Naive thymus-derived CD8-positive, alpha-beta T cell (primary cell): Measurements from ENCODE around the gene LRP2. TPM values are rescaled to one million over a fixed set of nuclear protein-coding genes. Genes with fewer than 3 reads are reported as not detected.
"Not testable (repeated sequence)": the region's sequence is repeated elsewhere in the genome, so short reads cannot be mapped to it uniquely, and the experiment has no call there.

Source experiments
- ATAC-seq, 2 donors: fragments of 150-1000 bp; cut with Tn5 transposase in 1 of 2; sonication (Bioruptor Pico), chemical (Tn5 transposase) in 1 of 2; 1 replicate in 1 of 2; 2 replicates in 1 of 2; pipeline ENCODE4 v1.10.0; 2021; ENCODE audit warnings: mild to moderate bottlenecking in 2 of 2, moderate library complexity in 2 of 2
- POLR2A ChIA-PET: fragments of 350-600 bp; sonication (Branson Sonifier 250); formaldehyde crosslinking; loops from one replicate; lab custom pipeline; 2021; ENCODE audit warnings: antibody characterized with exemption; lab: Charles Lee
- DNase-seq, 10 donors: peaks; one replicate each; pipeline versions ENCODE4 v3.0.0 to v3.0.0-alpha.2; 2020 to 2022
- H3K27ac Mint-ChIP-seq, 10 donors: one replicate each; pipeline ENCODE4 v1.8.0; 2020 to 2022; ENCODE audit warnings: mild to moderate bottlenecking in 10 of 10, mixed read lengths in 10 of 10, moderate library complexity in 4 of 10, inconsistent platforms in 1 of 10
- H3K27me3 Mint-ChIP-seq, 5 donors: one replicate each; pipeline ENCODE4 v1.8.0; 2021 to 2022; ENCODE audit warnings: mixed read lengths in 5 of 5
- H3K36me3 Mint-ChIP-seq, 3 donors: one replicate each; pipeline ENCODE4 v1.8.0; 2020 to 2022; ENCODE audit warnings: mixed read lengths in 3 of 3, mild to moderate bottlenecking in 2 of 3, inconsistent platforms in 1 of 3
- H3K4me1 Mint-ChIP-seq, 4 donors: one replicate each; pipeline ENCODE4 v1.8.0; 2021 to 2022; ENCODE audit warnings: mixed read lengths in 4 of 4
- H3K4me3 Mint-ChIP-seq, 10 donors: one replicate each; pipeline ENCODE4 v1.8.0; 2020 to 2022; ENCODE audit warnings: mild to moderate bottlenecking in 10 of 10, mixed read lengths in 10 of 10, moderate library complexity in 6 of 10, inconsistent platforms in 1 of 10
- H3K9me3 Mint-ChIP-seq, 9 donors: one replicate each; pipeline ENCODE4 v1.8.0; 2020 to 2022; ENCODE audit warnings: mixed read lengths in 9 of 9, mild to moderate bottlenecking in 3 of 9, inconsistent platforms in 1 of 9, moderate library complexity in 1 of 9
- polyA plus RNA-seq, 3 donors: library from polyadenylated mRNA; unstranded; fragments of 300-500 nt; fragmentation: Illumina TruSeq; gene quantifications; one replicate each; pipeline ENCODE4 v1.2.3, GENCODE V29; 2021
- total RNA-seq, 8 experiments: library from RNA in 2 of 8; stranded (reverse) in 2 of 8; gene quantifications; one replicate each; pipeline ENCODE4 v1.2.3 and lab custom pipeline; 2021 to 2026

Gene LRP2
- total and polyA plus RNA-seq, 5 experiments from 2014 or later, result not detected

- H3K36me3 Mint-ChIP-seq, result no peaks in the 10 kb centered on the region
- H3K27me3 Mint-ChIP-seq, result peaks cover 0 to 1% (median 0%) of the 10 kb centered on the region in 5 donors
- DNase-seq (no peak), ATAC-seq (no peak)
- no peak overlapping the region for H3K4me3 Mint-ChIP-seq
- POLR2A ChIA-PET, result interaction anchor here (0.6 kb wide), 1 partner anchor 169 kb away, joined by 3 read pairs; no protein-coding TSS in a partner anchor
- H3K4me1 Mint-ChIP-seq, result no peaks in the 10 kb centered on the region
- H3K9me3 Mint-ChIP-seq, result no peaks in the 10 kb centered on the region
- no peak overlapping the region for H3K27ac Mint-ChIP-seq
These were observed 225.3 kb downstream of the LRP2 start for GRCh38 chr2:169136885-169137534.

- DNase-seq, H3K27me3 Mint-ChIP-seq, H3K4me1 Mint-ChIP-seq, H3K27ac Mint-ChIP-seq, H3K4me3 Mint-ChIP-seq, H3K36me3 Mint-ChIP-seq, H3K9me3 Mint-ChIP-seq, ATAC-seq, POLR2A ChIA-PET: not testable (repeated sequence)
These were observed 225.9 kb downstream of the LRP2 start for GRCh38 chr2:169136428-169136827.

- ATAC-seq, H3K27ac Mint-ChIP-seq, POLR2A ChIA-PET, DNase-seq, H3K36me3 Mint-ChIP-seq, H3K4me3 Mint-ChIP-seq, H3K27me3 Mint-ChIP-seq, H3K4me1 Mint-ChIP-seq, H3K9me3 Mint-ChIP-seq: not testable (repeated sequence)
These were observed 228.1 kb downstream of the LRP2 start for GRCh38 chr2:169134272-169134671.

GRCh38 chr2:169131587-169132512 is 230.5 kb downstream of the LRP2 start:
- POLR2A ChIA-PET, result no interaction called here
- Mint-ChIP-seq H3K4me3 (no peak overlapping the region), H3K4me1 (peaks cover 0 to 4% (median 0%) of the 10 kb centered on the region in 4 donors), H3K27me3 (peaks cover 0 to 1% (median 0%) of the 10 kb centered on the region in 5 donors), H3K27ac (no peak overlapping the region), H3K9me3 (no peaks in the 10 kb centered on the region), H3K36me3 (no peaks in the 10 kb centered on the region)
- ATAC-seq, result peak; percentile 59 to 78
- DNase-seq, result peak in 3 of 10 donors; percentile 50 to 63 (median 54)

- Mint-ChIP-seq H3K27me3 (peaks cover 0 to 1% (median 0%) of the 10 kb centered on the region in 5 donors), H3K4me1 (peaks cover 0 to 4% (median 0%) of the 10 kb centered on the region in 4 donors), H3K4me3 (no peak overlapping the region), H3K36me3 (no peaks in the 10 kb centered on the region), H3K27ac (no peak overlapping the region), H3K9me3 (no peaks in the 10 kb centered on the region)
- ATAC-seq (no peak), DNase-seq (no peak)
- POLR2A ChIA-PET, result no interaction called here
These were observed 232.6 kb downstream of the LRP2 start for GRCh38 chr2:169129703-169130243.

- peaks cover 0 to 13% (median 5%) of the 10 kb centered on the region in 5 donors for H3K27me3 Mint-ChIP-seq
These were observed 242.5 kb downstream of the LRP2 start for GRCh38 chr2:169119851-169120250.

GRCh38 chr2:169119123-169119760 is 243.1 kb downstream of the LRP2 start:
- POLR2A ChIA-PET, result no interaction called here
- ATAC-seq, result no peak
- Mint-ChIP-seq H3K9me3 (peaks cover 0 to 7% (median 2%) of the 10 kb centered on the region in 9 donors), H3K36me3 (peaks cover 0 to 3% (median 0%) of the 10 kb centered on the region in 3 donors), H3K4me3 (no peak overlapping the region), H3K27me3 (peaks cover 0 to 13% (median 5%) of the 10 kb centered on the region in 5 donors), H3K4me1 (peaks cover 0 to 10% (median 8%) of the 10 kb centered on the region in 4 donors), H3K27ac (no peak overlapping the region)
- DNase-seq, result no peak

More at GRCh38 chr2:169119851-169120250, 242.5 kb downstream of the LRP2 start:
- peaks cover 0 to 3% (median 0%) of the 10 kb centered on the region in 3 donors for H3K36me3 Mint-ChIP-seq
- POLR2A ChIA-PET, result no interaction called here
- ATAC-seq (no peak), DNase-seq (no peak)
- no peak overlapping the region for H3K27ac Mint-ChIP-seq
- peaks cover 0 to 10% (median 8%) of the 10 kb centered on the region in 4 donors for H3K4me1 Mint-ChIP-seq
- H3K4me3 Mint-ChIP-seq, result no peak overlapping the region
- H3K9me3 Mint-ChIP-seq, result peaks cover 0 to 7% (median 2%) of the 10 kb centered on the region in 9 donors

- H3K27me3 Mint-ChIP-seq, result peaks cover 0 to 13% (median 5%) of the 10 kb centered on the region in 5 donors
- peak overlapping the region in 2 of 10 donors; percentile 3 to 45 for H3K27ac Mint-ChIP-seq
- DNase-seq (no peak), ATAC-seq (no peak)
- H3K36me3 Mint-ChIP-seq, result peaks cover 0 to 3% (median 0%) of the 10 kb centered on the region in 3 donors
- H3K4me3 Mint-ChIP-seq, result no peak overlapping the region
- peaks cover 0 to 7% (median 2%) of the 10 kb centered on the region in 9 donors for H3K9me3 Mint-ChIP-seq
- POLR2A ChIA-PET, result no interaction called here
- H3K4me1 Mint-ChIP-seq, result peaks cover 0 to 10% (median 8%) of the 10 kb centered on the region in 4 donors
These were observed 244.3 kb downstream of the LRP2 start for GRCh38 chr2:169118060-169118459.

GRCh38 chr2:169116993-169117392 is 245.3 kb downstream of the LRP2 start:
- no peak for ATAC-seq
- Mint-ChIP-seq H3K9me3 (peaks cover 0 to 7% (median 2%) of the 10 kb centered on the region in 9 donors), H3K4me3 (no peak overlapping the region), H3K27ac (no peak overlapping the region), H3K27me3 (peaks cover 0 to 13% (median 3%) of the 10 kb centered on the region in 5 donors), H3K36me3 (peaks cover 0 to 3% (median 0%) of the 10 kb centered on the region in 3 donors), H3K4me1 (peaks cover 0 to 10% (median 8%) of the 10 kb centered on the region in 4 donors)
- POLR2A ChIA-PET, result no interaction called here
- DNase-seq, result no peak

- POLR2A ChIA-PET, result no interaction called here
- DNase-seq, result no peak
These were observed 246.0 kb downstream of the LRP2 start for GRCh38 chr2:169116327-169116726.

GRCh38 chr2:169114056-169114455 is 248.3 kb downstream of the LRP2 start:
- DNase-seq (no peak), ATAC-seq (no peak)
- POLR2A ChIA-PET, result no interaction called here
- peaks cover 8 to 19% (median 13%) of the 10 kb centered on the region in 4 donors for H3K4me1 Mint-ChIP-seq
- peaks cover 0 to 12% (median 4%) of the 10 kb centered on the region in 5 donors for H3K27me3 Mint-ChIP-seq
- no peak overlapping the region for H3K4me3 Mint-ChIP-seq
- no peak overlapping the region for H3K27ac Mint-ChIP-seq
- H3K9me3 Mint-ChIP-seq, result no peaks in the 10 kb centered on the region
- no peaks in the 10 kb centered on the region for H3K36me3 Mint-ChIP-seq

More at GRCh38 chr2:169116327-169116726, 246.0 kb downstream of the LRP2 start:
- Mint-ChIP-seq H3K9me3 (peaks cover 0 to 1% (median 0%) of the 10 kb centered on the region in 9 donors), H3K4me1 (peaks cover 0 to 10% (median 8%) of the 10 kb centered on the region in 4 donors), H3K27ac (no peak overlapping the region), H3K4me3 (no peak overlapping the region), H3K27me3 (peaks cover 0 to 18% (median 2%) of the 10 kb centered on the region in 5 donors), H3K36me3 (no peaks in the 10 kb centered on the region)
- ATAC-seq, result no peak

GRCh38 chr2:169112841-169113240 is 249.5 kb downstream of the LRP2 start:
- no peak overlapping the region for H3K4me3 Mint-ChIP-seq
- peaks cover 0 to 12% (median 4%) of the 10 kb centered on the region in 5 donors for H3K27me3 Mint-ChIP-seq
- no peaks in the 10 kb centered on the region for H3K9me3 Mint-ChIP-seq
- H3K27ac Mint-ChIP-seq, result no peak overlapping the region
- DNase-seq (no peak), ATAC-seq (no peak)
- H3K36me3 Mint-ChIP-seq, result no peaks in the 10 kb centered on the region
- peaks cover 13 to 30% (median 23%) of the 10 kb centered on the region in 4 donors for H3K4me1 Mint-ChIP-seq
- POLR2A ChIA-PET, result no interaction called here
